Measurements from ENCODE around the gene PLAGL2. TPM values are rescaled to one million over a fixed set of nuclear protein-coding genes. Genes with fewer than 3 reads are reported as not detected.

Gene PLAGL2
- polyA plus RNA-seq, 1 donor (not counting 4 experiments of a cell fraction or from before 2014, with no cell fraction given) = 4.3 TPM

DNA sequence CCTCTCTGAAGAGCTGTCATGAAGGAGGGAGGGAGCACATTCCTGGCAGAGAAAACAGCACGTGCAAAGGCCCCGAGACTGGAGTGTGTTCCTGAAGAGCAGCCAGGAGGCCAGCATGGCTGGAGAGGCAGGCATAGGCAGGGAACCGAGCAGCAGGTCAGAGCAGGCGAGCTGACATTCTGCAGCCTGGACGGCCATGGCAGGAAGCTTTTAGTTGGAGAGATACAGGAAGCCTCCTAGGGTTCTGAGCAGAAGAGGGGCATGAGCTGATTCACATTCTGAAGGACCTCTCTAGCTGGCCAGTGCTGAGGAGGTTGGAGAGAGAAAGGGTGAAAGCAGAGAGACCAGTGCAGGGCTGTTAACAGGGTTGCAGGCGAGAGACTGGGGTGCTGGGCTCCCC lies 29.9 kb upstream of the PLAGL2 start:
- DNase-seq (ENCODE audit: low read depth, low spot score) = no peak

DNA sequence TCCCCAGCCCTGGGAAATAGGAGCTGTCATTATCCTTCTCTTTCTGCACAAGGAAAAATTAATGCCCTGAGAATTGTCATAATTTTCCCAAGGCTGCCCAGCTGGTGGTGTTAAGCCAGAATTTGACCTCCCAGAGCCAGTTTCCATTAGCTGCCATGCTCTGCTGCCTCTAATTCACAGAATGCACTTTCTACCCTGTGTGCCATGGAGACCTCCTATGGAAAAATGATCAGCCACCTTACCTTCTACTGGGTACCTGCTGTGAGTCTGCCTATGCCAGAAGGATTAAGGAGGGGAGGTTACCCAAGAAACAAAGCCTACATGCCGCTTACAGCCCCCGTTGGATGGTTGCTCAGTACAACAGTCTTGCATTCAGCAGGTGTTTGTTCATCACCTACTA lies 29.3 kb upstream of the PLAGL2 start:
- TF ChIP-seq EZH2 (IDR thresholded peaks at IDR 0.05; ENCODE audit: low read length) = no peak
- TF ChIP-seq, protein P1, sequence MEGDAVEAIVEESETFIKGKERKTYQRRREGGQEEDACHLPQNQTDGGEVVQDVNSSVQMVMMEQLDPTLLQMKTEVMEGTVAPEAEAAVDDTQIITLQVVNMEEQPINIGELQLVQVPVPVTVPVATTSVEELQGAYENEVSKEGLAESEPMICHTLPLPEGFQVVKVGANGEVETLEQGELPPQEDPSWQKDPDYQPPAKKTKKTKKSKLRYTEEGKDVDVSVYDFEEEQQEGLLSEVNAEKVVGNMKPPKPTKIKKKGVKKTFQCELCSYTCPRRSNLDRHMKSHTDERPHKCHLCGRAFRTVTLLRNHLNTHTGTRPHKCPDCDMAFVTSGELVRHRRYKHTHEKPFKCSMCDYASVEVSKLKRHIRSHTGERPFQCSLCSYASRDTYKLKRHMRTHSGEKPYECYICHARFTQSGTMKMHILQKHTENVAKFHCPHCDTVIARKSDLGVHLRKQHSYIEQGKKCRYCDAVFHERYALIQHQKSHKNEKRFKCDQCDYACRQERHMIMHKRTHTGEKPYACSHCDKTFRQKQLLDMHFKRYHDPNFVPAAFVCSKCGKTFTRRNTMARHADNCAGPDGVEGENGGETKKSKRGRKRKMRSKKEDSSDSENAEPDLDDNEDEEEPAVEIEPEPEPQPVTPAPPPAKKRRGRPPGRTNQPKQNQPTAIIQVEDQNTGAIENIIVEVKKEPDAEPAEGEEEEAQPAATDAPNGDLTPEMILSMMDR (optimal IDR thresholded peaks at IDR 0.05 in 1 of 3, IDR thresholded peaks at IDR 0.05 in 1 of 3, conservative IDR thresholded peaks at IDR 0.05 in 1 of 3; ENCODE audit: extremely low read depth in 1 of 3, insufficient read depth in 2 of 3, low read length in 3 of 3) = no peak
- no peak overlapping the region for H3K9ac ChIP-seq (ENCODE audit: control insufficient read depth, extremely low read depth, insufficient read depth, low read length)
- H3K27ac ChIP-seq (ENCODE audit: control insufficient read depth, insufficient read depth, low read length) = no peak overlapping the region
- H3K79me2 ChIP-seq (ENCODE audit: control insufficient read depth, insufficient read depth, low read length) = no peaks in the 10 kb centered on the region
- no peaks in the 10 kb centered on the region for H4K20me1 ChIP-seq (ENCODE audit: control insufficient read depth, extremely low read depth, insufficient read depth, low read length)
- no peaks in the 10 kb centered on the region for H3K27me3 ChIP-seq (ENCODE audit: control insufficient read depth, extremely low read depth, insufficient read depth, low read length)
- FAIRE-seq (no peak), DNase-seq (ENCODE audit: low read depth, low spot score) (no peak)
- dilution Hi-C loops (cut with MboI; ENCODE audit: extremely low pct_ligation_motif_present, low sequenced_read_pairs) = no loop called here
- no peak overlapping the region for H3K4me3 ChIP-seq (ENCODE audit: control insufficient read depth in 2 of 3, extremely low read depth in 1 of 3, insufficient read depth in 2 of 3, low read depth in 1 of 3, low read length in 3 of 3)
- no peak overlapping the region for H2AFZ ChIP-seq (ENCODE audit: control insufficient read depth, low read length)
- H3K4me2 ChIP-seq (ENCODE audit: control insufficient read depth, extremely low read depth, insufficient read depth, low read depth, low read length) = no peak overlapping the region
- H3K36me3 ChIP-seq (ENCODE audit: control insufficient read depth in 2 of 2, extremely low read depth in 1 of 2, insufficient read depth in 2 of 2, low read length in 2 of 2) = peaks cover 22 to 28% of the 10 kb centered on the region in 2 experiments
- peaks cover 9% of the 10 kb centered on the region for H3K4me1 ChIP-seq (ENCODE audit: control insufficient read depth, extremely low read depth, insufficient read depth, low read length)
- H3K9me1 ChIP-seq (ENCODE audit: control insufficient read depth, extremely low read depth, insufficient read depth, low read length) = peaks cover 6% of the 10 kb centered on the region
- no peaks in the 10 kb centered on the region for H3K9me3 ChIP-seq (ENCODE audit: control insufficient read depth, low read depth, low read length)

More for the DNA sequence above, 29.9 kb upstream of the PLAGL2 start:
- Histone ChIP-seq H3K9me3 (ENCODE audit: control insufficient read depth, low read depth, low read length) (no peaks in the 10 kb centered on the region), H3K36me3 (ENCODE audit: control insufficient read depth in 2 of 2, extremely low read depth in 1 of 2, insufficient read depth in 2 of 2, low read length in 2 of 2) (peaks cover 22 to 25% of the 10 kb centered on the region in 2 experiments), H3K9me1 (ENCODE audit: control insufficient read depth, extremely low read depth, insufficient read depth, low read length) (peaks cover 6% of the 10 kb centered on the region), H3K79me2 (ENCODE audit: control insufficient read depth, insufficient read depth, low read length) (no peaks in the 10 kb centered on the region), H3K27ac (ENCODE audit: control insufficient read depth, insufficient read depth, low read length) (no peak overlapping the region), H3K27me3 (ENCODE audit: control insufficient read depth, extremely low read depth, insufficient read depth, low read length) (no peaks in the 10 kb centered on the region), H3K9ac (ENCODE audit: control insufficient read depth, extremely low read depth, insufficient read depth, low read length) (no peak overlapping the region), H2AFZ (ENCODE audit: control insufficient read depth, low read length) (no peak overlapping the region), H4K20me1 (ENCODE audit: control insufficient read depth, extremely low read depth, insufficient read depth, low read length) (no peaks in the 10 kb centered on the region), H3K4me3 (ENCODE audit: control insufficient read depth in 2 of 3, extremely low read depth in 1 of 3, insufficient read depth in 2 of 3, low read depth in 1 of 3, low read length in 3 of 3) (no peak overlapping the region), H3K4me1 (ENCODE audit: control insufficient read depth, extremely low read depth, insufficient read depth, low read length) (peaks cover 9% of the 10 kb centered on the region), H3K4me2 (ENCODE audit: control insufficient read depth, extremely low read depth, insufficient read depth, low read depth, low read length) (no peak overlapping the region)
- TF ChIP-seq, protein P1 (optimal IDR thresholded peaks at IDR 0.05 in 1 of 3, IDR thresholded peaks at IDR 0.05 in 1 of 3, conservative IDR thresholded peaks at IDR 0.05 in 1 of 3; ENCODE audit: extremely low read depth in 1 of 3, insufficient read depth in 2 of 3, low read length in 3 of 3) = no peak
- TF ChIP-seq EZH2 (IDR thresholded peaks at IDR 0.05; ENCODE audit: low read length) = no peak
- dilution Hi-C loops (cut with MboI; ENCODE audit: extremely low pct_ligation_motif_present, low sequenced_read_pairs) = no loop called here
- FAIRE-seq = no peak
